GM21367 (cell line): ENCODE data around the gene COX19.

Experiments used
- ATAC-seq: cut with Tn5 transposase; IDR thresholded peaks from one replicate; pipeline ENCODE4 v1.9.1; 2021; ENCODE audit not compliant: unreplicated experiment

COX19 gene, protein sequence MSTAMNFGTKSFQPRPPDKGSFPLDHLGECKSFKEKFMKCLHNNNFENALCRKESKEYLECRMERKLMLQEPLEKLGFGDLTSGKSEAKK

DNA sequence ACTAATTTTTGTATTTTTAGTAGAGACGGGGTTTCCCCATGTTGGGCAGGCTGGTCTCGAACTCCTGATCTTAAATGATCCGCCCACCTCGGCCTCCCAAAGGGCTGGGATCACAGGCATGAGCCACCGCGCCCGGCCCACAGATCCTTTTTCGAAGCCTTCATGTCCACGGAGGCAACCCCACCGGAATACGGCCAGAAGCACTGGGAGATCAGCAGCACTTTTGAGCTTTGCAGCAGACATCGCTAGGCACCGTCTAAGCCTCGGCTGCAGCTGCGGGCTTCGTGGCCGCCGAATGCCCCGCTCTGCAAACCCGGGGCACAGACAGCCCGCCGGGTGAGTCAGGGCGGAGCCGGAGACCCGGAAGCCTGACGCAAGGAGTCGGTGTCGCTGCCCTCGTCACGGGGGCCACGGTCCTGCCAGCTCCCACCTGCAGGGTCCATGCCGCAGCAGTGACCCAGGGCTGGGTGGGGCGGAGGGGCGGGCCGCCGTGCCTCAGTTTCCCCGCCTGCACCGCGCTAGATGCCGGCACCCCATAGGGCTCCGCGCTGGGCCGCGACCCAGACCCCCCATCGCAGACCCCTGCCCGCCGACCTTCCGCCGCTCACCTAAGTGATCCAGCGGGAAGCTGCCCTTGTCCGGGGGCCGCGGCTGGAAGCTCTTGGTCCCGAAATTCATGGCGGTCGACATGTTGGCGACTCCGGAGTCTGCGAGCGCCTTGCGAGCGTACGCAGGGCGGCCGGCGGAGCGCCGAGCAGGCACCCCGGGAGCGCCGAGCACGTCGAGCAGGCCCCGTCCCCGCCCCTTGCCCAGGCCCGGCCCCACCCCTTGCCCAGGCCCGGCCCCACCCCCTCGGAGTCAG, at the start of gene COX19:
Gene COX19, minus strand, starts transcription at position 730 of the 862 bp plus-strand sequence. Its CDS starts 40 bp downstream, at position 690.
- ATAC-seq: peak; percentile 62

DNA sequence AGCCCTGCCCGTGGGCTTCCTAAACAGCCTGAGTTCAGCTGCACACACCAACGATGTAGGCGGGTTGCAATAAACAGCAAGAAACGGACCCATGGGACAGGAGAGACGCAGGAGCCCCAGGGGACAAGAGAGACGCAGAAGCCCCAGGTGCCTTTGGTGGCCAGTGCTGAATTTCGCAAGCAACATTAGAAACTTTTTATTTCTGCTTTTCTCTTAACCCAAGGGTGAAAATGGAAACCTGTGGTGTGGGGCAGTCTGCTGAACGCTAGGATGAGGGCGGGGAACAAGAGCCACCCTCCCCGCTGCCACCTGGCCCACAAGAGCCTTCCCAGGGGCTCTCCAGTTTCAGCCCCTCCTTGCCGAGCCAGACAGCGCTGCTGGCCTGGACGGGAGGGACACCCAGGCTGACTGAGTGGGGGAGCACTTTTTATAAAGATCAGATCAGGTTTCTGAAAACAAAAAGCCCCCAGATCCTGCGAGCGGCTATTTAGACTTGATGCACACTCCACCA, 49.0 kb upstream of the COX19 start:
- peak; percentile 47 for ATAC-seq

DNA sequence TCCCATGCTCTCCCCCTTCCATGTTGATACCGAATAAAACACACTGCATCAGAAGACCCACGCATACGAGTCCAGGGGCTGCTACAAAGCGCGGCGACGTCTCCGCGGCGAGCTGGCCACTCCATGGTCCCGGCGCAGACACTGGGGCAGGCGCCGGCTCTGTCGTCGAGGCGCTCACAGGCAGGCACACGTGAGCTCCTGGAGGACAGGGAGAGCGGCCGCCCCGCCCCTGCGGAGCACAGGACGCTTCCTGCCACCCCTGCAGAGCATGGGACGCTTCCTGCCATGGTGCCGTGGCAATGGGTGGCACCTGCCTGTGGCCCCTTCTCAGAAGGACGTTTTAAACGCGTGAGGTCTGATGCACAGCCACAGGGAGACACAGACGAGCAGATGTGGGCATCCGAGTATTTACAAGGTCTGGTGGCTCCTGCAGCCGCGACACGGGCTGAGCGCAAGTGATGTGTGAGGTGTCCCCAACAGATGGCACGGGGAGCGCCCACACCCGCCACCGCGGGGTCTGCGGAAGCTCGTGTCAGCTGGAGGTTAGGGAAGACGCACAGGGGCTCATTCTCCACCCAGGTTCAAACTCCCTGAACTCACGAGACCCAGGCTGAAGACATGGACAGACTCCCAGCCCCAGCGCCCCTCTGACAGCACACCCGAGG, 47.6 kb upstream of the COX19 start:
- ATAC-seq: no peak

DNA sequence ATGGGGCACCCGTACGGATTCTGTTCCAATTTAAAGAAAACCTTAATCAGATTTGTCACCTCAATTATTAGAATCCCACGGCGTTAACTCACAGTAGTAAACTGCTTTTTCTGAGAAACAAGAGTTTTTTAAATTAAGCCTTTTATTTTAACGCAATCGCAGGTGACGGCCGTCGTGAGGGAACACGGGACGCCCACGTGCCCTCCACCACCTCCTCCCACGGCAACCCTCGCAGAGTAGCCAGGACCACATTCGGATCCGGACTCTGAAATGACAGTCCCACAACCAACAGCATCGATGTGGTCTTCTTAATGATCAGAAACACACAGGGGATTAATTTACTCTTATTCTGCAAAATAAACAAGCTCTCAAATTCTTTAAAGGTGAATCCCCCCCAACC, 47.0 kb upstream of the COX19 start:
- no peak for ATAC-seq

DNA sequence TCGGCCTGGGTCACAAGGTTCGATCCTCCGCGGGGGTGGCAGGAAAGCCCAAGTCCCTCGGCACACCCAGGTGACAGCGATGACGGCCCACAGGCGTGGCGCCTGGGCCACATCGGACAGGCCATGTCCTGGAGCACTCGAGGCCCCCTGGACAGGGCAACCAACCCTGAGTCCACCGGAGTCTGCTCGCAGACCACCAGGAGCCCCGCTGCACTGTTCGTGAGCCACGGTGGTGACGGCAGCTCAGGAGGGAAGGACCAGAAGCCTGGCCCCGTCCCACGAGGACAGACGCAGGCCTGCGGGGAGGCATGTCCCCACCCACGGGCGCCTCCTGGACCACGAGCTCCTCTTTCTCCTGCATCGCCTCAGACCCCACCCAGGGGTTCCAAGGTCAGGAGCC, 46.6 kb upstream of the COX19 start:
- no peak for ATAC-seq

DNA sequence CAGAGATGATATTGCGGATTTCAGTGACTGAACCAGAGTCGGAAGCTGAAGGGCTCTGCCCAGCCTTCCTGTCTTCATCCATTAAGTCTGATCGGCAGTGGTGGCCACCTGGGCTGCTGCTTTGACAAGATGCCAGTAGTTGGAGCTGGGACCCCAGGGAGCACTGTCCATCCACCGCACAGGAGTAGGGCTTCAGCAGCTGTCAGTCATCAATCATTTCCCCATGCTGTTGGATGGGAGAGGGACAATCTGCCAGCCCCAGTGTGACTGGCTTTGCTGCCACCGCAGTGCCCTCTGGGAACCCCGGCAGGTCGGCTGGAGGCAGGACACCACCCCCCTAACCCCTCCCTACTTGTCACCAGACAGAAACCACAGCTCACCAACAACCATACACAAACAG, 46.0 kb upstream of the COX19 start:
- ATAC-seq: no peak

DNA sequence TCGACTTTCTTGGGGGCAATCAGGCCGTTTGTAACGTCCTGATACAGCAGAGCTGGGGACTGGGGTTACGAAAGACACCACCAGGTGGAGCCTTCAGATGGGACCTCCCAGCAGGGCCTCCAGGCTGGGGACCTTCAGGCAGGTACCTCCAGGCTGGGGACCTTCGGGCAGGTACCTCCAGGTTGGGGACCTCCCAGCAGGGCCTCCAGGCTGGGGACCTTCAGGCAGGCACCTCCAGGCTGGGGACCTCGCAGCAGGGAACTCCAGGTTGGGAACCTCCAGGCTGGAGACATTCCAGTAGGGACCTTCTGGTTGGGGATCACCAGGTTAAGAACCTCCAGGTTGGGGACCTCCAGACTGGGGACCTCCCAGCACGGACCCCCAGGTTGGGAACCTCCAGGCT, 45.5 kb upstream of the COX19 start:
- ATAC-seq: no peak

DNA sequence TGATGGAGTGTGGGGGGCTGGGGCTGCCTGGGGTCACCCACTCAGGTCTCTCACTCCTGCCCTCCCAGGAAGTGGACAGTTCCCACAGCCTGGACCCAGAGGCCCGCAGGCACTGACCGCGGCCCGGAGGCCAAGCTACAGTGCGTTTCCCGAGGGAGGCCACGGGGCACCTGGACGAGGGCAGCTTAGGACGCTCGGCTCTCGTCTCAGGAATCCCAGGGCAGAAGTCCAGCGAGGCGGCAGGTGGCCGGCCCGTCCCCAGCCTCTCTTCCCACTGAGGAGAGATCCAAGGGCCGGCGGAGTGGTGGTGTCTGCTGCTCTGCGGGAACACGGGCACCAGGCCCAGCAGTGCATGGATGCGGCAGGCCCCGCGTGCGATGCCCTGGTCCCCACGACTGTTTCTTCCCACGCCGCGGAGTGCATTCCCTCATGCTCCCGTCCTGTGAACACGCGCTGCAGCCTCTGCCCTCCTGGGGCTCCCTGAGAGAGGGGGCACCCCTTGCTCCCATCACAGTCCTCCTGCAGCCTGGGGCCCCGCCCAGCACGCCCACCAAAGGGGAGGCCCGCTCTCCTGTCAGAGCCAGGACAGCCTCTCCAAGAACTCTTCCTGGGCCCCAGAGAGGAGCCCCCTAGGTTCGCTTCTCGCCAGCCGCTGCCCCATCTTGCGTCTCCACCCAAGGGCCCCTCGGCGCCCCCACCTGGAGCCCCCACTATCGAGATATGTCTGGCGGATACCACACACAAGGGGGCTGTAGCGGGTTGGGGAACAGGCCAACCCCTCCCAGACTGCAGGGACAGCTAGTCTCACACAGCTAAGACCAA, 44.7 kb upstream of the COX19 start:
- no peak for ATAC-seq

DNA sequence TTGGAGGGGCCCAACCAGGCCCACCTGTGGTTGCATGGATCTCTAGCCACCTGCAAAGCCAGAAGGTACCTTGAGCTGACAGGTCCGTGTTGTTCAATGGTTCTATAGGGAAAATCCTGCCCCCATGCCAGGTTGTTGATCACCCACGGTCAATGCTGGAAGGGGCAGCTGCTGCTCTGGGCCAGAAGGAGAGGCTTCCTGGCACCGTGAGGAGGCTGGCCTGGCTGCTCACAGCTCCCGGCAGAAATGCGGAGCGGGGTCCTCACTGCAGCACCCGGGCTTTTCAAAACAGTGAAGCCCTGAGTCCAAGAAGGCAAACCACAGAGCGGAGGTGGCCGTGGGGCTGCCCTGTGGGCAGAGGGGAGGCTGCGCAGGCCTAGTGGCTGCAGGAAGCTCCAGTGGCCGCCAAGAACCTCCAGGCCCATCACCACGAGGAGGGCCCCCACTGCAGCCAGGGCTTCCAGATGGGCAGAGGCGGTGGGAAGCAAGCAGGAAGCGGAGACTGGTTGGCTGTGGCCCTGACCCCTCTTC, 44.0 kb upstream of the COX19 start:
- no peak for ATAC-seq

DNA sequence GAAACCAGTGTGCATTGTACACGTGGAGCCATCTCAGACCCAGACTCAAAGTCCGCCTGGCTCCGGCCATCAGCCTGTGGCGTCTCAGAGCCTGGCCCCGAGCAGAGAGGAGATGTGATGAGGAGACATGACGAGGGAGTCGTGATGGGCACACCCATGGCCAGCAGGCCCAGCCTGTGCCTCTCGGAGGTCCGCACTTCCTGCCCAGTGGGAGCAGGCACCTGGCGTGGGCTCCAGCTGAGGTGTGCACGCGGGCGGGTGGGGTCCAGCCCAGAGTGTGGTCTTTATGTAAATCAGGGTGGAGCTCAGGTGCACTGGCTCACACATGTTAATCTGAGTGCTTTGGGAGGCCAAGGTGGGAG, 43.0 kb upstream of the COX19 start:
- ATAC-seq: no peak

DNA sequence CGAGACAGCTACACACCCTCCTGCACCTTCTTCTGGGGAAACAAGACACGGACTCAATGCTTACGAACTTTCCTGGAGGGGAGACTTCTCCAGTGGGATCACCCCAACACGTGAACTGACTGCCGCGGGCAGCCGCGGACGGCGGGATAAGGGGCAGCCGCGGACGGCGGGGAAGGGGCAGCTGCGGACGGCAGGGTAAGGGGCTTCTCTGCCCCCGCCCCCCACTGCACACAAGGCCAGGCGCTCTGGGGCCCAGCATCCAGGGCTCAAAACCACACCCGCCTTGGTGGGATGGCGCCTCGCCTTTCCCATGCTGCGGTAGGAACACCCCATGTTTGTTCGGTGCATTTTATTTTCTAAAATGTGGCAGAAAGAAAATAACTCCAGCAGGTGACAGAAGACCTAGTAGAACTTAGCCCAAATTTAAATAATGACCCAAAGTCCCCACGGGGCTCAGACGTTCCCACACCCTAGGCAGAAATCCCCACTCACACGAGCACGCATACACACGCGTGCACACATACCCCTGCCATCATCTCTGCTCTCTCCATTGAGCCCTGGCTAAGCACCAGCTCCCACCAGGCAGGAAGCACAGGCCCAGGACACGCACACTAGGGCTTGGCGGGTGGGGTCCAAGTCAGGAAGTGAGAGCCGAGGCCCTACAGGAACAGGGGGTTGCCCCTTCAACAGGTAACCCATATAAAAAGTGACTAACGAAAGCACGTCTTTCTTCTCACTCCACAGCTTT, 42.4 kb upstream of the COX19 start:
- ATAC-seq: no peak

DNA sequence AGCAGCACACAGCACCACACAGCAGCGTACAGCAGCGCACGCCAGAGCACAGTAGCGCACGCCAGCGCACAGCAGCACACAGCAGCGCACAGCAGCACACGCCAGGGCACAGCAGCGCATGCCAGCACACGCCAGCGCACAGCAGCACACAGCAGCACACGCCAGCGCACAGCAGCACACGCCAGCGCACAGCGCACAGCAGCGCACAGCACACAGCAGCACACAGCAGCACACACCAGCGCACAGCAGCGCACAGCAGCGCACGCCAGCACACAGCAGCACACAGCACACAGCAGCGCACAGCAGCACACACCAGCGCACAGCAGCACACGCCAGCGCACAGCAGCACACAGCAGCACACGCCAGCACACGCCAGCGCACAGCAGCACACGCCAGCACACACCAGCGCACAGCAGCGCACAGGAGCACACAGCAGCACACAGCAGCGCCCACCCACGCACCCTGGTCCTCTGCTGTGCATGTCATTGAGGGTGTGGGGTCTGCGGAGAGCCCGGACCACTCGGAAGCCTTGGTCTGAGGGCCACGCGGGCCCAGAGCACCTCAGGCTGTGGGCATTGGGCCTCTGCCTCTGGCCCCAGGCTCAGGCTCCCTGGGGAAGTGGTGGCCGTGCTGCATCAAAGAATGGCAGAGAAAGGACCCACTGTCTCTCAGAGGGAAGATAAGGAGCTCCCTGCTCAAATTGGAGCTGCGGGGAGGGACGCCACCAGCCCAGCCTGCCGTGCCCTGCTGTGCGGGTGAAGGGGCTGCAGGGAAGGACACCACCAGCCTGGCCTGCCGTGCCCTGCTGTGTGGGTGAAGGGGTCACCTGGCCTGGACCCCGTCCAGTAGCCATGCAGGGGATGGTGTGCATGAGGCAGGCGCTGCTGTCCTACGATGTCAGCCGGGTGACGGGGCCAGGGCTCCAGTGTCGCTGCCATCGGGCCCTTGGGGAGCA, 41.5 kb upstream of the COX19 start:
- no peak for ATAC-seq

DNA sequence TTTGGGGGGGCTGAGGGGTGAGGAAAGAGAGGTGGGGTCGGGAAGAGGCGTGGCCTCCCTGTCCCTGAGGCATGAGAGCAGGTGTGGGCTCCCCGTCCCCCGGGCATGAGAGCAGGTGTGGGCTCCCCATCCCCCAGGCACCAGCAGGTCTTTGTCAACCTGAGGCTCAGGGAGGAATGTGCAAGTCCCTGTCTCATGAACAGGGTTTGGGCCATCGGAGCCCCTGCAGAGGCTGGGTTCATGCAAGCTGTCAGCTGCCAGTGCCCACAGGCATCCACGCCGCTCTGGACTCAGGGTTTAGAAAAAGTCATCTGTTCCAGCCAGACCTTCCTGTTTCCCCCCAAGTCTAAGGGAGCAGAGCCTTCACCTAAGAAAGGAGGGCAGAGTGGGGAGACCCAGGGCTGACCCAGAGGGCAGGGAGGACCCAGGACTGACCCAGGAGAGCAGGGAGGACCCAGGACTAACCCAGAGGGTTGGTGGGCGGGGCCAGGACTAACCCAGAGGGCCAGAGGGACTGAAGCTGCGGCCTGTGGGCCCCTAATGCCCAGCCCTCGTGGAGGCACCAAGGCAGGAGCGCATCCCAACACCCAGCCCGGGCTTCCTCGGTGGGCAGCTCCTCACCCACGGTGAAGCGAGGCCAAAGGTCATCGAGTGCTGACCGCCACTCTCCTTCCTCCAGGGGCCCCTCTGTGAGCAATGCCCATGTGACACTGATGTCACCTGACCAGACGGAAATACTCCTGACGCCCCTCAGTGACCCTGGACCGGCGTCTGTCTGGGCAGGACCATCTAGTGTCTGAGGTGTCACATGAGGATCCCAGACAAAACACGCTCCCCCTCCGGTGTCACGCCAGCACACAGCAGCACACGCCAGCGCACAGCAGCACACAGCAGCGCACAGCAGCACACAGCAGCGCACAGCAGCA, 40.1 kb upstream of the COX19 start:
- no peak for ATAC-seq

DNA sequence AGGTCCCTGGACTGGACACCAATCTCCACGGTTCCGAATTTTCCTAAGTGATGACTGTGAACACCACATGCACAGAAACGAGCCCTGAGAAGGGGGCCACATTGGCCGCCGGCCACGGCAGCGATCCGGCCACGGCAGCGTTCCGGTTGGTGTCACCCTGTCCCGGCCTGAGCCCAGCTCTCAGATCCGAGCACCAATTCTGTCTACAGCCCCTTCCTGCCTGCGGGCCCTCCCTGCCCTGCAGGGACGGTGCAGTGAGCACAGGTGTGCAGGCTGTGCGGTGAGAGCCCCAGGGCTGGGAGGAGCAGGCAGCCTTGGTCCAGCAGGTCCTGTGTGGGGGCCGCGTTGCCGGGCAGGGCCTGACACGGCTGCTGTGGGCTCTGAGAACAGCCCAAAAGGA, 39.3 kb upstream of the COX19 start:
- no peak for ATAC-seq

DNA sequence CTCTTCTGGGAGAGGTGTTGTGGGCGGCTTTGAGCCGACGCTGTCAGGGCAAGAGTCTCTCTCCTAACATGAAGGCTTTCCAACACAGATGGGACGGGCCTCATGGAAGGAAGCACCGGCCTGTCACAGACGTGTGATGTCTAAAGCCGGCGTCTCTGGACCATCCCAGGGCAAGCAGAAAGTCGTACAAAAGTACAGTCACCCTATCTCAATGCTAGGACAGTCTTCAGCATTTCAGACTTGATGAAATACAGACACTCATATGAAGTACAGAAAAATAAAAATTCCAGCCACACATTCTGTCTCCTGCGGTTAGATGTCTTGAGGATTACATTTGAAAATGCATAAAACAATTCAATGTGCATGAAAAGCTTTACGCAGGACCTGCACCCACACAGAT, 38.2 kb upstream of the COX19 start:
- no peak for ATAC-seq

DNA sequence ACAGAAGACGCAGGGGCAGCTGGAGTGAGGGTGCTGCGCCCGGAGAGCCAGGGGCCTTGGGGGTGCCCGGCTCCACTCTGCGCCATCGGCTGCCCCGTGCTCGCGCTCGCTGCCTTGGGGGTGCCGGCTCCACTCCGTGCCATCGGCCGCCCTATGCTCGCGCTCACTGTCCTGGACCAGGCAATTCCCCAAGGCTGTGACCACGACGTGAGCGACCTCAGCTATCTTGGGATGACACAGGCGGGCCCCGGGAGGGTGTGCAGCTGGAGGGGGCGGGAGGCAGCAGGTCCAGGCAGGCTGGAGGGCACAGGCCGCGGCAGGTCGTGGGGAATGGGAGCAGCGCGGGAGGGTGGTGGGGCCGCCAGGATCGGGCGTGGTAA, 37.4 kb upstream of the COX19 start:
- ATAC-seq: no peak

DNA sequence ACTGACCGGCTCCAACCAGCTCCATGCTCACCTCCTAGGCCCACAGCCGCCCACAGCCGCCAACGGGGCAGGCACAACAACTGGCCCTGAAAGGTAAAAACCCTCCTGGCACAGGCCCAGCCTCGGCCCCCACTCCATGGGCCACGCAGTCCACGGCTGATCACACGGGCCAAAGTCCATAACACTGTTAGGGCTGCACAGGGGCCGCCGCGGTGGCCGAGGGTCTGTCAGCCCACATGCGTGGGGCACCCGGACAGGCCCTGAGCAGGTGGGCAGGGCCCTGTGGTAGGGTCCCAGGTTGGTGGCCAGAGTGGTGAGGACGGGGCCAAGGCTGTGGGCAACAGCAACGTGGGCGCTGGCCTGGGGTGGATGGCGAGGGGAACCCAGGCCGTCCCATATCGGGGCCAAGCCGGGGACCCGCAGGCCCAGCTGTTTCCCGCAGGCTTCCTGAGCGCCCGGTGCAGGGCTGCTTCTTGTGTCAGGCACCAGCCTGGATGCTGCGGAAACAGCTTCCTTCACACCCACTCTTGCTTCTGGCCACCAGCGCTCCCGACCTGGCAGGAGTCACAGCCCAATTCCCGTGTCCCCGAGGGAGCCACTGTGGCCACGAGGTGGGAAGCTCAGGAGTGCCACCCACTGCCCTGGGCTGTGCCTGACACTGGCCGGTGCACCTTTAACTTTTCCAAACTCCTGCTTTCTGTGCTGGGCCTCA, 36.8 kb upstream of the COX19 start:
- ATAC-seq: no peak
